Suprapubic skin (tissue), 4 donors: ENCODE results near the gene GUCA1A. TPM values are rescaled to one million over a fixed set of nuclear protein-coding genes. Genes with fewer than 3 reads are reported as not detected.

Experiments
- DNase-seq, 2 donors: peaks; one replicate each; pipeline ENCODE4 v3.0.0-alpha.2; 2019; ENCODE audit warnings: low spot score in 2 of 2
- H3K27ac ChIP-seq: fragments of 200-600 bp; sonication (generic); one replicate; pipeline ENCODE4 v1.5.1; 2019
- H3K27me3 ChIP-seq: fragments of 200-600 bp; sonication (generic); one replicate; pipeline ENCODE4 v1.5.1; 2019
- H3K36me3 ChIP-seq: fragments of 200-600 bp; sonication (generic); one replicate; pipeline ENCODE4 v1.5.1; 2019
- H3K4me1 ChIP-seq: fragments of 200-600 bp; sonication (generic); one replicate; pipeline ENCODE4 v1.5.1; 2019
- H3K4me3 ChIP-seq: fragments of 200-600 bp; sonication (generic); one replicate; pipeline ENCODE4 v1.5.1; 2019; ENCODE audit warnings: mild to moderate bottlenecking
- H3K9me3 ChIP-seq: fragments of 200-600 bp; sonication (generic); one replicate; pipeline ENCODE4 v1.5.1; 2019
- EP300 ChIP-seq: sonication (generic); formaldehyde crosslinking; IDR thresholded peaks from one replicate; pipeline ENCODE4 v1.6.1; 2017; ENCODE audit warnings: antibody characterized with exemption
- POLR2A ChIP-seq, 2 donors: fragments of 450-650 bp; IDR thresholded peaks; one replicate each; pipeline ENCODE4 v1.6.1; 2017; ENCODE audit warnings: antibody characterized with exemption in 2 of 2, mild to moderate bottlenecking in 2 of 2, moderate library complexity in 2 of 2
- POLR2AphosphoS5 ChIP-seq, 3 donors: sonication (generic); formaldehyde crosslinking; IDR thresholded peaks; one replicate each; pipeline ENCODE4 v1.6.1; 2017; ENCODE audit warnings: antibody characterized with exemption in 3 of 3
- WGBS: methylation state at CpG from one replicate; pipeline ENCODE4 v1.1.5; 2018; 5-methylcytosine and 5-hydroxymethylcytosine counted together
- total RNA-seq, 4 donors: library from RNA; depleted of rRNA; stranded (reverse); fragments of >200 nt; gene quantifications; one replicate each; pipeline ENCODE4 v1.1.0, GENCODE V29; 2016
- TF ChIP-seq, protein P1 (sequence below), 2 donors: fragments of 200-600 bp in 1 of 2; fragments of 450-650 bp in 1 of 2; sonication (generic) in 1 of 2; IDR thresholded peaks; one replicate each; pipeline ENCODE4 v1.5.1; 2016 to 2019; ENCODE audit warnings: antibody characterized with exemption in 2 of 2, mild to moderate bottlenecking in 1 of 2, moderate library complexity in 1 of 2

GUCA1A gene
- total RNA-seq, 4 donors from 2014 or later = 0.76 TPM; not detected in 3

- 54% methylated on average over 4 of the region's 4 CpGs for WGBS
- TF ChIP-seq POLR2A (IDR thresholded peaks at IDR 0.05) (no peak), EP300 (no peak), POLR2AphosphoS5 (IDR thresholded peaks at IDR 0.05) (no peak)
- TF ChIP-seq, protein P1, sequence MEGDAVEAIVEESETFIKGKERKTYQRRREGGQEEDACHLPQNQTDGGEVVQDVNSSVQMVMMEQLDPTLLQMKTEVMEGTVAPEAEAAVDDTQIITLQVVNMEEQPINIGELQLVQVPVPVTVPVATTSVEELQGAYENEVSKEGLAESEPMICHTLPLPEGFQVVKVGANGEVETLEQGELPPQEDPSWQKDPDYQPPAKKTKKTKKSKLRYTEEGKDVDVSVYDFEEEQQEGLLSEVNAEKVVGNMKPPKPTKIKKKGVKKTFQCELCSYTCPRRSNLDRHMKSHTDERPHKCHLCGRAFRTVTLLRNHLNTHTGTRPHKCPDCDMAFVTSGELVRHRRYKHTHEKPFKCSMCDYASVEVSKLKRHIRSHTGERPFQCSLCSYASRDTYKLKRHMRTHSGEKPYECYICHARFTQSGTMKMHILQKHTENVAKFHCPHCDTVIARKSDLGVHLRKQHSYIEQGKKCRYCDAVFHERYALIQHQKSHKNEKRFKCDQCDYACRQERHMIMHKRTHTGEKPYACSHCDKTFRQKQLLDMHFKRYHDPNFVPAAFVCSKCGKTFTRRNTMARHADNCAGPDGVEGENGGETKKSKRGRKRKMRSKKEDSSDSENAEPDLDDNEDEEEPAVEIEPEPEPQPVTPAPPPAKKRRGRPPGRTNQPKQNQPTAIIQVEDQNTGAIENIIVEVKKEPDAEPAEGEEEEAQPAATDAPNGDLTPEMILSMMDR (IDR thresholded peaks at IDR 0.05) = no peak
- no peaks in the 10 kb centered on the region for H3K36me3 ChIP-seq
- no peak overlapping the region for H3K4me3 ChIP-seq
- H3K27ac ChIP-seq = peak overlapping the region; percentile 55
- no peak for DNase-seq
- no peaks in the 10 kb centered on the region for H3K9me3 ChIP-seq
- H3K27me3 ChIP-seq = no peaks in the 10 kb centered on the region
- H3K4me1 ChIP-seq = peaks cover 31% of the 10 kb centered on the region
Observed at GRCh38 chr6:42159431-42160024, 13.6 kb upstream of the GUCA1A start.

GRCh38 chr6:42162384-42162783 is 10.8 kb upstream of the GUCA1A start:
- peaks cover 33% of the 10 kb centered on the region for H3K4me1 ChIP-seq
- DNase-seq = no peak

DNA sequence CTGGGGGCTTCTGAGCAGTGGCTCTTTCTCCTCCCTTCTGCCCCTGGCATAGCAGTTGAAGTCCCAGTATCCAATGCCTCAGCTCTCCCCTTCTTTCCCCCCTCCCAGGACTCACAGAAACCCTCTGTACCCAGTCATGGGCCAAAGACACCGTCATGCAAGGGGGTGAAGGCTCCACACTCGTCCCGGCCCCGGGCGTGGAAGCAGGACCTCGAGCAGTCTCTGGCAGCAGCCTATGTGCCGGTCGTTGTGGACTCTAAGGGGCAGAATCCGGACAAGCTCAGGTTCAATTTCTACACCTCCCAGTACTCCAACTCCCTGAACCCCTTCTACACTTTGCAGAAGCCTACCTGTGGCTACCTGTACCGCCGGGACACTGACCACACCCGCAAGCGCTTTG is 10.4 kb upstream of the GUCA1A start:
- H3K4me1 ChIP-seq = peaks cover 29% of the 10 kb centered on the region
- H3K27me3 ChIP-seq = no peaks in the 10 kb centered on the region
- DNase-seq = no peak
- H3K36me3 ChIP-seq = no peaks in the 10 kb centered on the region
- TF ChIP-seq POLR2A (IDR thresholded peaks at IDR 0.05) (no peak), POLR2AphosphoS5 (IDR thresholded peaks at IDR 0.05) (no peak)
- TF ChIP-seq, protein P1 (IDR thresholded peaks at IDR 0.05) = no peak
- H3K27ac ChIP-seq = no peak overlapping the region
- no peak overlapping the region for H3K4me3 ChIP-seq
- H3K9me3 ChIP-seq = no peaks in the 10 kb centered on the region
- WGBS = 92% methylated on average over 10 of the region's 13 CpGs

More at GRCh38 chr6:42162384-42162783, 10.8 kb upstream of the GUCA1A start:
- H3K36me3 ChIP-seq = no peaks in the 10 kb centered on the region
- H3K4me3 ChIP-seq = no peak overlapping the region
- H3K27me3 ChIP-seq = no peaks in the 10 kb centered on the region
- H3K9me3 ChIP-seq = no peaks in the 10 kb centered on the region
- WGBS = 75% methylated on average over 7 of the region's 7 CpGs
- TF ChIP-seq EP300 = no peak
- TF ChIP-seq, protein P1 (IDR thresholded peaks at IDR 0.05) = no peak
- no peak for TF ChIP-seq POLR2AphosphoS5 (IDR thresholded peaks at IDR 0.05)
- no peak for TF ChIP-seq POLR2A (IDR thresholded peaks at IDR 0.05)
- no peak overlapping the region for H3K27ac ChIP-seq

GRCh38 chr6:42163981-42164380 is 9.2 kb upstream of the GUCA1A start:
- peaks cover 17% of the 10 kb centered on the region for H3K4me1 ChIP-seq
- 0% methylated on average over 1 of the region's 1 CpG for WGBS
- no peaks in the 10 kb centered on the region for H3K27me3 ChIP-seq
- TF ChIP-seq EP300 (no peak), POLR2AphosphoS5 (IDR thresholded peaks at IDR 0.05) (no peak), POLR2A (IDR thresholded peaks at IDR 0.05) (no peak)
- TF ChIP-seq, protein P1 (IDR thresholded peaks at IDR 0.05) = no peak
- no peaks in the 10 kb centered on the region for H3K36me3 ChIP-seq
- no peaks in the 10 kb centered on the region for H3K9me3 ChIP-seq
- no peak for DNase-seq
- no peak overlapping the region for H3K27ac ChIP-seq
- H3K4me3 ChIP-seq = no peak overlapping the region

DNA sequence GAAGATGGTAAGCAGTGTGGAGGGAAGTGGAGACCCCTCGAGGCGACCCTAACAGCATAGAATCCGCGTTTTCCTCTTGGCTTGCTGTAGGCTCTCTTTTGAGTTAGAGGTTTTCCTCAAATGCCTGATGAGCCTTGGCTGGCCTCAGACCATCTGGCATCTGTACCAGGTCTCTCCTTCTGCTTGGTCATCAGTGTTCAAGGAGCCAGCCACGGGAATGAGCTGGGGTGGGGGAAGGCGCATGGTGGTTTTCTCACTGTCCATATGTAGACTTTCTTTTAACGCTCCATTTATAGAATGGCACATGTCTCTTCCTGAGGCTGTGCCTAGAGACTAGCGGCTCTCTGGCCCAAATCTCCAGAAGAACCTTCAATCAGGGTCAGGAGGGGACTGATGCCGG is 8.1 kb upstream of the GUCA1A start:
- WGBS = 73% methylated on average over 9 of the region's 9 CpGs
- DNase-seq = no peak
- Histone ChIP-seq H3K36me3 (no peaks in the 10 kb centered on the region), H3K4me1 (peaks cover 9% of the 10 kb centered on the region), H3K27me3 (no peaks in the 10 kb centered on the region), H3K4me3 (no peak overlapping the region), H3K9me3 (no peaks in the 10 kb centered on the region), H3K27ac (no peak overlapping the region)
- TF ChIP-seq POLR2AphosphoS5 (IDR thresholded peaks at IDR 0.05) (no peak), POLR2A (IDR thresholded peaks at IDR 0.05) (no peak), EP300 (no peak)
- TF ChIP-seq, protein P1 (IDR thresholded peaks at IDR 0.05) = no peak
